ENCODE results near the gene DOCK9. TPM values are rescaled to one million over a fixed set of nuclear protein-coding genes. Genes with fewer than 3 reads are reported as not detected.
A peak's percentile ranks its signal among the peaks of the same experiment; 100 is the strongest.

Gene DOCK9, protein sequence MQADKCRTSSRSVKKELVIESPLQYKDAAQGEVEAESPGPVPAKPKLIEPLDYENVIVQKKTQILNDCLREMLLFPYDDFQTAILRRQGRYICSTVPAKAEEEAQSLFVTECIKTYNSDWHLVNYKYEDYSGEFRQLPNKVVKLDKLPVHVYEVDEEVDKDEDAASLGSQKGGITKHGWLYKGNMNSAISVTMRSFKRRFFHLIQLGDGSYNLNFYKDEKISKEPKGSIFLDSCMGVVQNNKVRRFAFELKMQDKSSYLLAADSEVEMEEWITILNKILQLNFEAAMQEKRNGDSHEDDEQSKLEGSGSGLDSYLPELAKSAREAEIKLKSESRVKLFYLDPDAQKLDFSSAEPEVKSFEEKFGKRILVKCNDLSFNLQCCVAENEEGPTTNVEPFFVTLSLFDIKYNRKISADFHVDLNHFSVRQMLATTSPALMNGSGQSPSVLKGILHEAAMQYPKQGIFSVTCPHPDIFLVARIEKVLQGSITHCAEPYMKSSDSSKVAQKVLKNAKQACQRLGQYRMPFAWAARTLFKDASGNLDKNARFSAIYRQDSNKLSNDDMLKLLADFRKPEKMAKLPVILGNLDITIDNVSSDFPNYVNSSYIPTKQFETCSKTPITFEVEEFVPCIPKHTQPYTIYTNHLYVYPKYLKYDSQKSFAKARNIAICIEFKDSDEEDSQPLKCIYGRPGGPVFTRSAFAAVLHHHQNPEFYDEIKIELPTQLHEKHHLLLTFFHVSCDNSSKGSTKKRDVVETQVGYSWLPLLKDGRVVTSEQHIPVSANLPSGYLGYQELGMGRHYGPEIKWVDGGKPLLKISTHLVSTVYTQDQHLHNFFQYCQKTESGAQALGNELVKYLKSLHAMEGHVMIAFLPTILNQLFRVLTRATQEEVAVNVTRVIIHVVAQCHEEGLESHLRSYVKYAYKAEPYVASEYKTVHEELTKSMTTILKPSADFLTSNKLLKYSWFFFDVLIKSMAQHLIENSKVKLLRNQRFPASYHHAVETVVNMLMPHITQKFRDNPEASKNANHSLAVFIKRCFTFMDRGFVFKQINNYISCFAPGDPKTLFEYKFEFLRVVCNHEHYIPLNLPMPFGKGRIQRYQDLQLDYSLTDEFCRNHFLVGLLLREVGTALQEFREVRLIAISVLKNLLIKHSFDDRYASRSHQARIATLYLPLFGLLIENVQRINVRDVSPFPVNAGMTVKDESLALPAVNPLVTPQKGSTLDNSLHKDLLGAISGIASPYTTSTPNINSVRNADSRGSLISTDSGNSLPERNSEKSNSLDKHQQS (N-terminal part only)
- total RNA-seq (2014; rRNA removed) (31.7 and 36.5 TPM in 2 replicates), Bru-seq, nascent RNA (percentile 68 among the genes with signal in this experiment), BruChase-seq, experiment 1, labeled RNA remaining after a 6-hour chase (percentile 64 among the genes with signal in this experiment), BruChase-seq, experiment 2, labeled RNA remaining after a 2-hour chase (percentile 66 among the genes with signal in this experiment)
- long read RNA-seq, full-length matches to known transcripts, result 1 of 27 reads
- long read RNA-seq, partial matches to known transcripts, result 14 of 27 reads
- long read RNA-seq, other reads (novel, unspliced or antisense), result 12 of 27 reads

DNA sequence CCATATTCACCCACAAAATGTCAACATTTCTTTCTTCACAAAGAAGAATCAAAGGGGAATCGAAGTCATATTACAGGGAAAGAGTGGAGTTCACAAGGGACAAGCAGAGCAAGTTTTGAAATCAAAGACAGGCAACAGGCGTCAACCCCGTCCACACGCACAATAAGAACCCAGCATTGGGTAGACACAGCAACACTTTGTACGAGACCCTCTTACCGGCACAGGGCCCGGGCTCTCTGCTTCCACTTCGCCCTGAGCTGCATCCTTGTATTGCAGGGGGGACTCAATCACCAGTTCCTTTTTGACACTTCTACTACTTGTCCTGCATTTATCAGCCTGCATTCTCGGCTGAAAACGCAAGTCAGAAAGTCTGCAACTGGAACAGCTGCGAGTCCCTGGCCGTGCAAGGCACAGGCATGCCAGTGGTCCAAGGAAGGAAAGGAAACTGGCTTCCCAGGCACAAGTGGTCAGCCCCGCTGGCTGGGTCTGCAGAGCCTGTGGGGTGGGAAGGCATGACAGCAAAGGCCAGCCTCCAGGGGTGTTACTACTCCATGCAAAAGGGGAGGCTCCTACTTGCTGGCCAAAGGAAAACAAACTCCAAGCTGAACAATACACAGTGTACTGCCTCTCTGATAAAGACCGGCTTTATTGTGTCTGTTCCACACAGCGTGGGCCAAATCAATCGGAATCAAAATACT lies at the start of gene DOCK9:
DOCK9 (minus strand) TSS at position 497 of the 698 bp plus-strand sequence; CDS start at position 342, 155 bp downstream.
- peak within 1 kb of the TSS; percentile 71 for H3K27ac ChIP-seq (ENCODE audit: low read length)
- ATAC-seq (peak; percentile 87), DNase-seq (peak; percentile 25)
- H3K36me3 ChIP-seq (ENCODE audit: low read depth, low read length), result no peaks in the 10 kb centered on the region
- peaks cover 34% of the 10 kb centered on the region for H3K4me1 ChIP-seq (ENCODE audit: insufficient read depth, low read length)
- POLR2A ChIA-PET (ENCODE audit: unreplicated experiment), result no interaction called here
- TF ChIP-seq, protein P1, sequence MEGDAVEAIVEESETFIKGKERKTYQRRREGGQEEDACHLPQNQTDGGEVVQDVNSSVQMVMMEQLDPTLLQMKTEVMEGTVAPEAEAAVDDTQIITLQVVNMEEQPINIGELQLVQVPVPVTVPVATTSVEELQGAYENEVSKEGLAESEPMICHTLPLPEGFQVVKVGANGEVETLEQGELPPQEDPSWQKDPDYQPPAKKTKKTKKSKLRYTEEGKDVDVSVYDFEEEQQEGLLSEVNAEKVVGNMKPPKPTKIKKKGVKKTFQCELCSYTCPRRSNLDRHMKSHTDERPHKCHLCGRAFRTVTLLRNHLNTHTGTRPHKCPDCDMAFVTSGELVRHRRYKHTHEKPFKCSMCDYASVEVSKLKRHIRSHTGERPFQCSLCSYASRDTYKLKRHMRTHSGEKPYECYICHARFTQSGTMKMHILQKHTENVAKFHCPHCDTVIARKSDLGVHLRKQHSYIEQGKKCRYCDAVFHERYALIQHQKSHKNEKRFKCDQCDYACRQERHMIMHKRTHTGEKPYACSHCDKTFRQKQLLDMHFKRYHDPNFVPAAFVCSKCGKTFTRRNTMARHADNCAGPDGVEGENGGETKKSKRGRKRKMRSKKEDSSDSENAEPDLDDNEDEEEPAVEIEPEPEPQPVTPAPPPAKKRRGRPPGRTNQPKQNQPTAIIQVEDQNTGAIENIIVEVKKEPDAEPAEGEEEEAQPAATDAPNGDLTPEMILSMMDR (conservative IDR thresholded peaks at IDR 0.05; ENCODE audit: low read depth, low read length), result no peak
- TF ChIP-seq EZH2phosphoT487 (IDR thresholded peaks at IDR 0.05; ENCODE audit: borderline replicate concordance, low read length) (no peak), EZH2 (IDR thresholded peaks at IDR 0.05; ENCODE audit: low read length, unreplicated experiment) (no peak)
- CTCF ChIA-PET, result no interaction called here
- H3K9me2 ChIP-seq (replicated peaks; ENCODE audit: low read length), result no peaks in the 10 kb centered on the region
- H3K79me2 ChIP-seq (ENCODE audit: low read length), result peaks cover 15% of the 10 kb centered on the region
- H3K27me3 ChIP-seq (ENCODE audit: low read length), result no peaks in the 10 kb centered on the region
- H3F3A ChIP-seq (ENCODE audit: low read length, unreplicated experiment), result no peaks in the 10 kb centered on the region
- intact Hi-C loops (cut with micrococcal nuclease), result loop anchor here (5.0 kb wide), 2 partner anchors 70 to 85 kb away; no protein-coding TSS in a partner anchor
- H4K20me1 ChIP-seq (ENCODE audit: low read length), result no peaks in the 10 kb centered on the region
- H2AFZ ChIP-seq (ENCODE audit: low read length), result peak within 1 kb of the TSS; percentile 24; the same call in 1 of the 2 replicates
- peak within 1 kb of the TSS; percentile 39 for H3K4me3 ChIP-seq (ENCODE audit: low read length)
- H3K9me3 ChIP-seq (ENCODE audit: low read length), result no peaks in the 10 kb centered on the region
- H3K9ac ChIP-seq (ENCODE audit: low read length), result peak within 1 kb of the TSS; percentile 15; the same call in 1 of the 2 replicates
- peak within 1 kb of the TSS; percentile 72 for H3K4me2 ChIP-seq (ENCODE audit: low read length)
- BruUV-seq (replicated peaks), result no TSS peak

DNA sequence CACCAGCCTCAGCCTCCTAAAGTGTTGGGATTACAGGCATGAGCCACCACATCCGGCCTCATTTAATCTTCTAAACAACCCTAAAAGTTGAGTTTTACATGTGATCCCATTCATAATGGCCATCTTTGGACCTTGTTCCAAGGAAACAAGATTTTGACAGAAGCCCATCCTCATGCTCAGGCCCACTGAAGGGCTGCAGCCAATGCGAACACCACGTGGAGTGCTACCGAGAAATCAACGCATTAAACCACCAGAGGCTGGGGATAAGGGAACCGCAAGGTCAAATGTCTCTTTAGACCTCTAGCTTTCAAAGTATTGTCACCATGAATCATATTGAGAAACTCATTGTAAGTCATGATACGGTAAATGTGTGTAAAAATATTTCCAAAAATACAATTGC lies 49.4 kb upstream of the DOCK9 start:
- ATAC-seq, result no peak
- Histone ChIP-seq H3K4me1 (ENCODE audit: insufficient read depth, low read length) (peaks cover 25% of the 10 kb centered on the region), H3K9me3 (ENCODE audit: low read length) (no peaks in the 10 kb centered on the region), H4K20me1 (ENCODE audit: low read length) (no peaks in the 10 kb centered on the region), H3K27me3 (ENCODE audit: low read length) (no peaks in the 10 kb centered on the region), H3K27ac (ENCODE audit: low read length) (no peak overlapping the region), H3K4me2 (ENCODE audit: low read length) (no peak overlapping the region), H3K4me3 (ENCODE audit: low read length) (no peak overlapping the region), H3K79me2 (ENCODE audit: low read length) (peaks cover 37% of the 10 kb centered on the region), H3F3A (ENCODE audit: low read length, unreplicated experiment) (no peaks in the 10 kb centered on the region), H3K9me2 (replicated peaks; ENCODE audit: low read length) (no peaks in the 10 kb centered on the region), H3K36me3 (ENCODE audit: low read depth, low read length) (no peaks in the 10 kb centered on the region; the same call in 1 of the 2 replicates), H3K9ac (ENCODE audit: low read length) (no peak overlapping the region), H2AFZ (ENCODE audit: low read length) (no peak overlapping the region)
- BruUV-seq (replicated peaks), result no TSS peak
- intact Hi-C loops (cut with micrococcal nuclease), result no loop called here
- POLR2A ChIA-PET (ENCODE audit: unreplicated experiment), result no interaction called here
- CTCF ChIA-PET, result no interaction called here
- no peak for DNase-seq
- TF ChIP-seq EZH2 (IDR thresholded peaks at IDR 0.05; ENCODE audit: low read length, unreplicated experiment), result no peak
